GM13977 (cell line): ENCODE measurements around the gene NUP98.
"Not testable (repeated sequence)": the region's sequence is repeated elsewhere in the genome, so short reads cannot be mapped to it uniquely, and the experiment has no call there.

Experiments used
- DNase-seq: peaks from one replicate; pipeline ENCODE4 v3.0.0; 2012; ENCODE audit warnings: low spot score
- CTCF ChIP-seq: IDR thresholded peaks from 2 replicates; pipeline ENCODE4 v1.5.1; 2012; ENCODE audit warnings: mild to moderate bottlenecking, control low read depth; ENCODE audit not compliant: insufficient read depth; ENCODE audit errors: extremely low read depth, missing control alignments
- in situ Hi-C: fragments of 300-500 bp; cut with MboI; formaldehyde crosslinking; loops from one replicate; pipeline ENCODE4 v1.12.0; 2022; ENCODE audit warnings: low sequenced_read_pairs, low pct_unique_long_range_greater_than_20kb, mixed read lengths, inconsistent platforms; ENCODE audit not compliant: unreplicated experiment

Gene NUP98

GRCh38 chr11:3660960-3661359 is 136.4 kb downstream of the NUP98 start:
- no peak for DNase-seq
- no peak for TF ChIP-seq CTCF
- in situ Hi-C loops: no loop called here

GRCh38 chr11:3659595-3660515 is 137.5 kb downstream of the NUP98 start:
- no peak for TF ChIP-seq CTCF
- in situ Hi-C loops: no loop called here
- DNase-seq: no peak

- TF ChIP-seq CTCF: no peak
- no peak for DNase-seq
- in situ Hi-C loops: no loop called here
These were observed 139.1 kb downstream of the NUP98 start for GRCh38 chr11:3658252-3658651.

GRCh38 chr11:3657331-3657730 is 140.0 kb downstream of the NUP98 start:
- DNase-seq, in situ Hi-C loops: not testable (repeated sequence)

GRCh38 chr11:3655547-3655946 is 141.8 kb downstream of the NUP98 start:
- no peak for TF ChIP-seq CTCF
- no peak for DNase-seq
- in situ Hi-C loops: no loop called here

- DNase-seq, in situ Hi-C loops: not testable (repeated sequence)
These were observed 144.8 kb downstream of the NUP98 start for GRCh38 chr11:3652514-3652913.

GRCh38 chr11:3649374-3649773 is 148.0 kb downstream of the NUP98 start:
- DNase-seq, in situ Hi-C loops: not testable (repeated sequence)

- DNase-seq, in situ Hi-C loops: not testable (repeated sequence)
These were observed 148.5 kb downstream of the NUP98 start for GRCh38 chr11:3648843-3649242.

- DNase-seq: no peak
- in situ Hi-C loops: no loop called here
- TF ChIP-seq CTCF: no peak
These were observed 151.8 kb downstream of the NUP98 start for GRCh38 chr11:3645552-3645951.
